Spleen (tissue), 11 donors: Measurements from ENCODE around the gene TMEM219. TPM values are rescaled to one million over a fixed set of nuclear protein-coding genes. Genes with fewer than 3 reads are reported as not detected.
"Not testable (repeated sequence)": the region's sequence is repeated elsewhere in the genome, so short reads cannot be mapped to it uniquely, and the experiment has no call there.

ENCODE experiments used
- DNase-seq: peaks from one replicate; pipeline ENCODE4 v3.0.0-alpha.2; 2020
- H3K27ac ChIP-seq, 8 donors: fragments of 200-600 bp; sonication (generic) in 7 of 8; 1 replicate in 4 of 8; 2 replicates in 4 of 8; pipeline versions ENCODE4 v1.5.0 to v1.8.0; 2016 to 2021; ENCODE audit warnings: inconsistent platforms in 4 of 8, mild to moderate bottlenecking in 4 of 8, moderate library complexity in 1 of 8
- H3K27me3 ChIP-seq, 7 donors: fragments of 200-600 bp; sonication (generic) in 6 of 7; replicated peaks in 1 of 7; 1 replicate in 4 of 7; 2 replicates in 3 of 7; pipeline versions ENCODE4 v1.5.0 to v1.8.0; 2016 to 2021; ENCODE audit warnings: inconsistent platforms in 3 of 7, mild to moderate bottlenecking in 1 of 7
- H3K36me3 ChIP-seq, 6 donors: fragments of 200-600 bp; sonication (generic) in 5 of 6; 1 replicate in 4 of 6; 2 replicates in 2 of 6; pipeline versions ENCODE4 v1.5.0 to v1.8.0; 2016 to 2021; ENCODE audit warnings: inconsistent platforms in 2 of 6
- H3K4me1 ChIP-seq, 6 donors: fragments of 200-600 bp; sonication (generic) in 5 of 6; 1 replicate in 3 of 6; 2 replicates in 3 of 6; pipeline versions ENCODE4 v1.5.0 to v1.8.0; 2016 to 2021; ENCODE audit warnings: inconsistent platforms in 3 of 6
- H3K4me3 ChIP-seq, 8 donors: fragments of 200-600 bp; sonication (generic) in 7 of 8; 1 replicate in 4 of 8; 2 replicates in 4 of 8; pipeline versions ENCODE4 v1.5.0 to v1.8.0; 2016 to 2021; ENCODE audit warnings: inconsistent platforms in 4 of 8, mild to moderate bottlenecking in 4 of 8, moderate library complexity in 2 of 8
- H3K9me3 ChIP-seq, 8 donors: fragments of 200-600 bp; sonication (generic) in 7 of 8; 1 replicate in 4 of 8; 2 replicates in 4 of 8; pipeline versions ENCODE4 v1.5.0 to v1.8.0; 2016 to 2021; ENCODE audit warnings: inconsistent platforms in 4 of 8
- POLR2A ChIP-seq, 3 donors: fragments of 450-650 bp; IDR thresholded peaks; one replicate each; pipeline ENCODE4 v1.5.1; 2017; ENCODE audit warnings: antibody characterized with exemption in 3 of 3, mild to moderate bottlenecking in 1 of 3
- POLR2AphosphoS5 ChIP-seq, 3 donors: sonication (generic); formaldehyde crosslinking; IDR thresholded peaks; one replicate each; pipeline ENCODE4 v1.5.1; 2017; ENCODE audit warnings: antibody characterized with exemption in 3 of 3
- WGBS, 5 donors: extraction: QIAGEN DNeasy Blood & Tissue Kit in 3 of 5; methylation state at CpG; one replicate each; pipeline versions ENCODE4 v1.1.5 to v1.1.7; 2013 to 2018; 5-methylcytosine and 5-hydroxymethylcytosine counted together
- intact Hi-C: fragments of 100-400 bp; cut with DNase I; formaldehyde crosslinking; loops from one replicate; pipeline ENCODE4 v1.15.0; 2023; ENCODE audit warnings: low total_unique reads
- polyA plus RNA-seq, 3 donors: library from polyadenylated mRNA; stranded (reverse); fragments of 200-250 nt; gene quantifications; one replicate each; pipeline ENCODE4 v1.2.1, GENCODE V29; 2013
- total RNA-seq, 7 donors: library from RNA; depleted of rRNA in 3 of 7; stranded (reverse); fragments of >200 nt in 3 of 7; fragmentation: NEBNext Ultra II Directional in 4 of 7; extraction: Animal tissue kit (Norgen Biotek cat#: 25700) in 4 of 7; gene quantifications; one replicate each; pipeline versions ENCODE4 v1.1.0 to v1.2.1, GENCODE V29; 2016 to 2021
- TF ChIP-seq, protein P1 (sequence below), 11 experiments: fragments of 200-600 bp in 7 of 11; fragments of 450-650 bp in 4 of 11; sonication (generic) in 4 of 11; IDR thresholded peaks in 8 of 11; conservative IDR thresholded peaks in 3 of 11; 1 replicate in 7 of 11; 2 replicates in 4 of 11; pipeline versions ENCODE4 v1.4.0 to v1.8.0; 2016 to 2021; ENCODE audit warnings: antibody characterized with exemption in 11 of 11, inconsistent platforms in 4 of 11, mild to moderate bottlenecking in 1 of 11
- donor health status: healthy with polysubstance abuse.
- donor health status: DM: no; HTN: no; CAD: no; lungs with moderate emphysema.
- donor health status: DM: no; HTN: no; CAD: no.
- donor health status: Bipolar disorder and iron deficiency.
- donor health status: healthy.
- donor health status: DM: no; HTN: no; CAD: no.
- donor health status: DM: yes; HTN: yes; CAD: no.

The TMEM219 gene
- total and polyA plus RNA-seq, 10 donors: 89.3 to 191 (median 122) TPM

DNA sequence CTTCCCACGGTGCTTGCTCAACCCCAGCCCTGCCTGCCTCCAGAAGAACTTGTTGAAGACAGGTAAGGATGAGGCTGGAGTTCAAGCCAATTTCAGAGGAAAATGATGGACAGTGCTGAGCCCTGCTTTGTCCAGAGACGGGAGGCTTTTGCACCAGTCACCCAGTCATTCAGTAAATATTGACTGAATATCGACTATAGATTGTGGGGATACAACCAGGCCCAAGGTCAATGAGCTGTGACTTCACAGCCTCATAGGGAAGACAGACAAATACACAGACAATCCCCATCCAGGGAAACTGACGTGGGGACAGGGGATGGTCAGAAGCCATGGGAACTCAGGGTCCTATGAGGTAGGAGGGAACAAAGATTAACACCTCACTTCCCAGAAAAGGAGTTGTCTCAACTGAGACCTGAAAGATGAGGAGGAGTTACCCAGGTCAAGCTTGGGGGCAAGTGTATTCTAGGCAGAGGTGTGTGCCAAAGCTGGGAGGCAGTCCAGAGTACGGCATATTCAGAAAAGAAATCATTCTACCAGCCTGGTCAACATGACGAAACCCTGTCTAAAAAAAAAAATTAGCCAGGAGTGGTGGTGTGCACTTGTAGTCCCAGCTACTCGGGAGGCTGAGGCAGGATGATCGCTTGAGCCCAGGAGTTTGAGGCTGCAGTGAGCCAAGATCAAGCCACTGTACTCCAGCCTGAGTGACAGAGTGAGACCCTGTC lies 54.8 kb downstream of the TMEM219 start:
- H3K4me3 ChIP-seq: no peak overlapping the region
- H3K4me1 ChIP-seq: peaks cover 0 to 20% (median 13%) of the 10 kb centered on the region in 6 donors
- no peak for TF ChIP-seq POLR2AphosphoS5 (IDR thresholded peaks at IDR 0.05)
- TF ChIP-seq, protein P1, sequence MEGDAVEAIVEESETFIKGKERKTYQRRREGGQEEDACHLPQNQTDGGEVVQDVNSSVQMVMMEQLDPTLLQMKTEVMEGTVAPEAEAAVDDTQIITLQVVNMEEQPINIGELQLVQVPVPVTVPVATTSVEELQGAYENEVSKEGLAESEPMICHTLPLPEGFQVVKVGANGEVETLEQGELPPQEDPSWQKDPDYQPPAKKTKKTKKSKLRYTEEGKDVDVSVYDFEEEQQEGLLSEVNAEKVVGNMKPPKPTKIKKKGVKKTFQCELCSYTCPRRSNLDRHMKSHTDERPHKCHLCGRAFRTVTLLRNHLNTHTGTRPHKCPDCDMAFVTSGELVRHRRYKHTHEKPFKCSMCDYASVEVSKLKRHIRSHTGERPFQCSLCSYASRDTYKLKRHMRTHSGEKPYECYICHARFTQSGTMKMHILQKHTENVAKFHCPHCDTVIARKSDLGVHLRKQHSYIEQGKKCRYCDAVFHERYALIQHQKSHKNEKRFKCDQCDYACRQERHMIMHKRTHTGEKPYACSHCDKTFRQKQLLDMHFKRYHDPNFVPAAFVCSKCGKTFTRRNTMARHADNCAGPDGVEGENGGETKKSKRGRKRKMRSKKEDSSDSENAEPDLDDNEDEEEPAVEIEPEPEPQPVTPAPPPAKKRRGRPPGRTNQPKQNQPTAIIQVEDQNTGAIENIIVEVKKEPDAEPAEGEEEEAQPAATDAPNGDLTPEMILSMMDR (IDR thresholded peaks at IDR 0.05 in 8 of 11, conservative IDR thresholded peaks at IDR 0.05 in 3 of 11): no peak
- TF ChIP-seq POLR2A (IDR thresholded peaks at IDR 0.05): no peak
- WGBS, 5 donors: 77 to 86% (median 85%) methylated on average over 7 to 8 of the region's 8 CpGs
- H3K27me3 ChIP-seq: peaks cover 0 to 12% (median 8%) of the 10 kb centered on the region in 7 donors
- no peak overlapping the region for H3K27ac ChIP-seq
- DNase-seq: no peak
- H3K9me3 ChIP-seq: no peaks in the 10 kb centered on the region
- intact Hi-C loops: no loop called here
- no peaks in the 10 kb centered on the region for H3K36me3 ChIP-seq

DNA sequence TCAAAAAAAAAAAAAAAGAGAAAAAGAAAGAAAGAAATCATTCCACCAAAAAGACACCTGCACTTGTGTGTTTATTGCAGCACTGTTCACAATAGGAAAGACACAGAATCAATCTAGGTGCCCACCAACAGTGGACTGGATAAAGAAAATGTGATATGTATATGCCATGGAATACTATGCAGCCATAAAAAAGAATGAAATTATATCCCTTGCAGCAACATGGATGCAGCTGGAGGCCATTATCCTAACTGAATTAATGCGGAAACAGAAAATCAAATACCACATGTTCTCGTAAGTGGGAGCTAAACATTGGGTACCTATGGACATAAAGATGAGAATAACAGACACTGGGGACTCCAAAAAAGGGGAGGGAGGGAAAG lies 55.4 kb downstream of the TMEM219 start:
- no peak overlapping the region for H3K27ac ChIP-seq
- H3K4me3 ChIP-seq: no peak overlapping the region
- 93 to 97% (median 95%) methylated on average over 2 of the region's 2 CpGs for WGBS, 5 donors
- intact Hi-C loops: no loop called here
- peaks cover 0 to 7% (median 3%) of the 10 kb centered on the region in 7 donors for H3K27me3 ChIP-seq
- no peaks in the 10 kb centered on the region for H3K9me3 ChIP-seq
- no peaks in the 10 kb centered on the region for H3K36me3 ChIP-seq
- peaks cover 0 to 18% (median 15%) of the 10 kb centered on the region in 6 donors for H3K4me1 ChIP-seq
- no peak for TF ChIP-seq POLR2A (IDR thresholded peaks at IDR 0.05)
- TF ChIP-seq POLR2AphosphoS5 (IDR thresholded peaks at IDR 0.05): no peak
- TF ChIP-seq, protein P1 (IDR thresholded peaks at IDR 0.05 in 8 of 11, conservative IDR thresholded peaks at IDR 0.05 in 3 of 11): no peak
- DNase-seq: no peak

DNA sequence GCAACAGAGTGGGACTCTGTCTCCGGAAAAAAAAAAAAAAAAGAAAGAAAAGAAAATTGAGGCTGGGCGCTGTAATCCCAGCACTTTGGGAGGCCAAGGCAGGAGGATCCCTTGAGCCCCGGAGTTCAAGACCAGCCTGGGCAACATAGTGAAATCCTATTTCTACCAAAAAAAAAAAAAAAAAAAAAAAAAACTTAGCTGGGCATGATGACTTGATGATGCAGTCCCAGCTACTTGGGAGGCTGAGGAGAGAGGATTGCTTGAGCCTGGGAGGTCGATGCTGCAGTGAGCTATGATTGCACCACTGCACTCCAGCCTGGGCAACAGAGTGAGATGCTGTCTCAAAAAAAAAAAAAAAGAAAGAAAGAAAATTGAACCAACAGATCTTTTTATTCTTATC lies 56.1 kb downstream of the TMEM219 start:
- H3K27me3 ChIP-seq, H3K9me3 ChIP-seq, intact Hi-C loops, DNase-seq, H3K27ac ChIP-seq, H3K4me3 ChIP-seq, H3K36me3 ChIP-seq: not testable (repeated sequence)
- peaks cover 0 to 18% (median 15%) of the 10 kb centered on the region in 6 donors for H3K4me1 ChIP-seq
- 86 to 89% (median 87%) methylated on average over 4 of the region's 4 CpGs for WGBS, 5 donors

DNA sequence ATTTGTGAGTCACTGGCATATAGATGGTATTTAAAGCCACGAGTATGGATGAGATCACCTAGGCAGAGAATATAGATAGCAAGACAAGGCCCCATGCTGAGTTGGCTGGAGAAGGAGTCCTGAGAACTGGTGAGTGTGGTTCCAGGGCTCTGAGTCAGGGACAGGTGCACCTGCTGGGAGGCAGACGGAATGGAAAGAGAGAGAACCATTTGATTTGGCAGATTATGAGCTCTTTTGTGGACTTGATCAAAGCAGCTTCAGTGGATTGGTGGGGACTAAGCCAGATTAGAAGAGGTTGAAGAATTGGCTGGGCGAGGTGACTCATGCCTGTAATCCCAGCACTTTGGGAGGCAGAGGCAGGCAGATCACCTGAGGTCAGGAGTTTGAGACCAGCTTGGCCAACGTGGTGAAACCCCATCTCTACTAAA lies 56.9 kb downstream of the TMEM219 start:
- Histone ChIP-seq H3K36me3 (no peaks in the 10 kb centered on the region), H3K9me3 (no peaks in the 10 kb centered on the region), H3K27ac (no peak overlapping the region), H3K4me1 (peaks cover 0 to 18% (median 15%) of the 10 kb centered on the region in 6 donors), H3K27me3 (peaks cover 0 to 1% (median 0%) of the 10 kb centered on the region in 7 donors), H3K4me3 (no peak overlapping the region)
- TF ChIP-seq POLR2AphosphoS5 (IDR thresholded peaks at IDR 0.05) (no peak), POLR2A (IDR thresholded peaks at IDR 0.05) (no peak)
- TF ChIP-seq, protein P1 (IDR thresholded peaks at IDR 0.05 in 8 of 11, conservative IDR thresholded peaks at IDR 0.05 in 3 of 11): no peak
- intact Hi-C loops: no loop called here
- 66 to 82% (median 78%) methylated on average over 4 of the region's 4 CpGs for WGBS, 5 donors
- DNase-seq: no peak

Other genes with a start within 250 kb of the TMEM219 start
- gene C16orf54, start 216.1 kb upstream of the TMEM219 start, total RNA-seq: 10 to 100 TPM; 34.5 to 46.0 (median 40.5) TPM
- 10 to 100 TPM; 15.6 to 21.0 (median 16.6) TPM for gene C16orf54, start 216.1 kb upstream of the TMEM219 start, polyA plus RNA-seq
- gene ZG16, start 183.8 kb upstream of the TMEM219 start, total RNA-seq: not detected
- gene ZG16, start 183.8 kb upstream of the TMEM219 start, polyA plus RNA-seq: under 1 TPM in 2 of 3 donors, not detected in 1; 0.06 to 0.07 TPM
- 10 to 100 TPM; 26.6 to 45.1 (median 36.2) TPM for gene KIF22, start 171.3 kb upstream of the TMEM219 start, total RNA-seq
- 10 to 100 TPM; 47.4 to 59.2 (median 56.4) TPM for gene KIF22, start 171.3 kb upstream of the TMEM219 start, polyA plus RNA-seq
- gene MAZ, start 155.6 kb upstream of the TMEM219 start, total RNA-seq: 100 to 1,000 TPM in 4 of 7 donors, 10 to 100 TPM in 3; 82.7 to 157 (median 125) TPM
- gene MAZ, start 155.6 kb upstream of the TMEM219 start, polyA plus RNA-seq: 100 to 1,000 TPM in 2 of 3 donors, 10 to 100 TPM in 1; 92.2 to 145 (median 100) TPM
- gene PRRT2, start 149.9 kb upstream of the TMEM219 start, total RNA-seq: 1 to 10 TPM in 2 of 7 donors, under 1 TPM in 3, not detected in 2; 0.29 to 2.1 (median 0.77) TPM
- gene PRRT2, start 149.9 kb upstream of the TMEM219 start, polyA plus RNA-seq: under 1 TPM; 0.15 to 0.67 (median 0.22) TPM
- gene PAGR1, start 145.9 kb upstream of the TMEM219 start, total RNA-seq: 10 to 100 TPM; 17.3 to 43.9 (median 23.6) TPM
- gene PAGR1, start 145.9 kb upstream of the TMEM219 start, polyA plus RNA-seq: 10 to 100 TPM; 28.8 to 46.4 (median 37.9) TPM
- 100 to 1,000 TPM; 103 to 200 (median 160) TPM for gene MVP, start 141.6 kb upstream of the TMEM219 start, total RNA-seq
- 100 to 1,000 TPM in 1 of 3 donors, 10 to 100 TPM in 2; 72.3 to 153 (median 90.9) TPM for gene MVP, start 141.6 kb upstream of the TMEM219 start, polyA plus RNA-seq
- gene CDIPT, start 98.9 kb upstream of the TMEM219 start, total RNA-seq: 10 to 100 TPM; 50.2 to 81.2 (median 68.9) TPM
- gene CDIPT, start 98.9 kb upstream of the TMEM219 start, polyA plus RNA-seq: 10 to 100 TPM; 43.7 to 67.1 (median 53.1) TPM
- 1 to 10 TPM; 1.9 to 4.1 (median 2.7) TPM for gene SEZ6L2, start 62.5 kb upstream of the TMEM219 start, total RNA-seq
- gene SEZ6L2, start 62.5 kb upstream of the TMEM219 start, polyA plus RNA-seq: 1 to 10 TPM in 1 of 3 donors, under 1 TPM in 2; 0.35 to 1.4 (median 0.54) TPM
- gene ASPHD1, start 61.6 kb upstream of the TMEM219 start, total RNA-seq: under 1 TPM in 3 of 7 donors, not detected in 4; 0.51 to 0.87 (median 0.66) TPM
- 1 to 10 TPM in 1 of 3 donors, under 1 TPM in 2; 0.28 to 1.6 (median 0.99) TPM for gene ASPHD1, start 61.6 kb upstream of the TMEM219 start, polyA plus RNA-seq
- gene KCTD13, start 35.9 kb upstream of the TMEM219 start, total RNA-seq: 10 to 100 TPM; 20.7 to 59.3 (median 34.7) TPM
- gene KCTD13, start 35.9 kb upstream of the TMEM219 start, polyA plus RNA-seq: 10 to 100 TPM; 11.2 to 18.9 (median 15.3) TPM
- gene TAOK2, start 11.8 kb downstream of the TMEM219 start, total RNA-seq: 10 to 100 TPM; 60.0 to 96.5 (median 78.6) TPM
- 10 to 100 TPM; 13.2 to 52.0 (median 18.5) TPM for gene TAOK2, start 11.8 kb downstream of the TMEM219 start, polyA plus RNA-seq
- 10 to 100 TPM in 6 of 7 donors, 1 to 10 TPM in 1; 10.0 to 17.7 (median 13.4) TPM for gene HIRIP3, start 33.5 kb downstream of the TMEM219 start, total RNA-seq
- 10 to 100 TPM; 12.5 to 16.1 (median 15.5) TPM for gene HIRIP3, start 33.5 kb downstream of the TMEM219 start, polyA plus RNA-seq
- gene INO80E, start 34.2 kb downstream of the TMEM219 start, total RNA-seq: 10 to 100 TPM; 62.6 to 89.5 (median 72.6) TPM
- gene INO80E, start 34.2 kb downstream of the TMEM219 start, polyA plus RNA-seq: 10 to 100 TPM; 47.9 to 93.3 (median 57.1) TPM
- 1 to 10 TPM in 6 of 7 donors, under 1 TPM in 1; 0.74 to 4.2 (median 2.5) TPM for gene DOC2A, start 48.9 kb downstream of the TMEM219 start, total RNA-seq
- gene DOC2A, start 48.9 kb downstream of the TMEM219 start, polyA plus RNA-seq: 1 to 10 TPM; 2.0 to 4.8 (median 2.3) TPM
- gene C16orf92, start 61.1 kb downstream of the TMEM219 start, total RNA-seq: not detected
- gene C16orf92, start 61.1 kb downstream of the TMEM219 start, polyA plus RNA-seq: not detected
- not detected for gene TLCD3B, start 69.2 kb downstream of the TMEM219 start, total RNA-seq
- under 1 TPM in 2 of 3 donors, not detected in 1; 0.09 to 0.10 TPM for gene TLCD3B, start 69.2 kb downstream of the TMEM219 start, polyA plus RNA-seq
- 100 to 1,000 TPM; 579 to 880 (median 622) TPM for gene ALDOA, start 103.7 kb downstream of the TMEM219 start, total RNA-seq
- 100 to 1,000 TPM; 424 to 551 (median 496) TPM for gene ALDOA, start 103.7 kb downstream of the TMEM219 start, polyA plus RNA-seq
- gene PPP4C, start 113.9 kb downstream of the TMEM219 start, total RNA-seq: 10 to 100 TPM; 43.9 to 88.6 (median 74.8) TPM
- gene PPP4C, start 113.9 kb downstream of the TMEM219 start, polyA plus RNA-seq: 100 to 1,000 TPM in 1 of 3 donors, 10 to 100 TPM in 2; 73.0 to 128 (median 91.1) TPM
- 1 to 10 TPM in 5 of 7 donors, under 1 TPM in 1, not detected in 1; 0.66 to 3.4 (median 2.2) TPM for gene TBX6, start 129.8 kb downstream of the TMEM219 start, total RNA-seq
- gene TBX6, start 129.8 kb downstream of the TMEM219 start, polyA plus RNA-seq: 1 to 10 TPM; 1.4 to 2.2 (median 1.6) TPM
- 100 to 1,000 TPM; 108 to 208 (median 127) TPM for gene YPEL3, start 134.1 kb downstream of the TMEM219 start, total RNA-seq
- gene YPEL3, start 134.1 kb downstream of the TMEM219 start, polyA plus RNA-seq: 100 to 1,000 TPM; 152 to 234 (median 223) TPM
- 10 to 100 TPM in 4 of 7 donors, 1 to 10 TPM in 3; 4.3 to 15.2 (median 10.2) TPM for gene GDPD3, start 151.5 kb downstream of the TMEM219 start, total RNA-seq
- 10 to 100 TPM in 2 of 3 donors, 1 to 10 TPM in 1; 5.1 to 18.0 (median 14.5) TPM for gene GDPD3, start 151.5 kb downstream of the TMEM219 start, polyA plus RNA-seq
- 100 to 1,000 TPM in 1 of 7 donors, 10 to 100 TPM in 6; 42.3 to 117 (median 93.0) TPM for gene MAPK3, start 161.1 kb downstream of the TMEM219 start, total RNA-seq
- gene MAPK3, start 161.1 kb downstream of the TMEM219 start, polyA plus RNA-seq: 10 to 100 TPM; 28.3 to 61.4 (median 32.8) TPM
- 100 to 1,000 TPM; 346 to 602 (median 413) TPM for gene CORO1A, start 221.5 kb downstream of the TMEM219 start, total RNA-seq
- 100 to 1,000 TPM; 667 to 757 (median 675) TPM for gene CORO1A, start 221.5 kb downstream of the TMEM219 start, polyA plus RNA-seq
- 100 to 1,000 TPM in 4 of 7 donors, 10 to 100 TPM in 3; 51.0 to 391 (median 105) TPM for gene BOLA2B, start 231.6 kb downstream of the TMEM219 start, total RNA-seq
- gene BOLA2B, start 231.6 kb downstream of the TMEM219 start, polyA plus RNA-seq: 100 to 1,000 TPM; 262 to 413 (median 307) TPM
- gene SLX1A, start 231.8 kb downstream of the TMEM219 start, total RNA-seq: 10 to 100 TPM; 49.0 to 91.4 (median 67.6) TPM
- 10 to 100 TPM; 73.6 to 77.2 (median 75.1) TPM for gene SLX1A, start 231.8 kb downstream of the TMEM219 start, polyA plus RNA-seq
- 10 to 100 TPM; 15.1 to 33.8 (median 20.4) TPM for gene SULT1A3, start 237.2 kb downstream of the TMEM219 start, total RNA-seq
- gene SULT1A3, start 237.2 kb downstream of the TMEM219 start, polyA plus RNA-seq: 100 to 1,000 TPM in 1 of 3 donors, 10 to 100 TPM in 2; 45.7 to 120 (median 74.1) TPM